ENCODE data around the gene TP53I13. TPM values are rescaled to one million over a fixed set of nuclear protein-coding genes. Genes with fewer than 3 reads are reported as not detected.

Gene TP53I13
- total RNA-seq, 1 donor from 2014 or later, result 31.7 TPM

DNA sequence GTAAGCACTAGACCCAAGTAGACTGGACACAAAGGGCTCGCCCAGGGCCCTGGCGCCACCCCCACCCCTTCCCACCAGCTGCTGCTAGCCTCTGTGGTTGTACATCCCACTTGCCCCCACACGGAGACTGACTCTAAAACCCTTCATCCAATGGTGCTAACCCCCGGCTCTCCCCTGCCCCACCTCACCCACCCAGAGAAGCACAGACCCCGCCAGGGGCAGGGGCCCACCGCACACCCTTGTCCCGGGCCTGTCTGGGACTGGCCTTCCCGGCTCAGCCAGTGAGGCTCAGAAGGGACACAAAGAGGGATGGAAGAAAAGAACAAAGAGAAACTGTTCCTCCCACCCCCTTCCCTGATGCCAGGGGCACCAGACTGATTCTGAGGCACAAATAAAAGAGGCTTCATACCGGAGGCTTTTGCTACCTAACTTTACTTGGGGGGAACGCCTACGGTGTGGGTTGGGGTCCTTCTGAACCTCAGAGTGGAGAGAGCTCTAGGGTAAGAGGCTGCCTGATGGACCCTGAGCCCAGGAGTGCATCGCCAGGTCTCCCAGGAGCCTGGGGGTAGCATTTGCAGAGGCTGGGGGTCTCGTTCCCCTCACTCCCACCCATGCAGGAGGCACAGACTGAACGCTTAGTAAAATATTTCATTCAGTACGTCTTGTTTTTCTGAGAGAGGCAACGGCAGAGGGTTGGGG, 46.0 kb downstream of the TP53I13 start:
- H3K4me1 ChIP-seq (ENCODE audit: insufficient read depth, low read length), result peaks cover 32% of the 10 kb centered on the region
- H3K4me3 Mint-ChIP-seq (ENCODE audit: unreplicated experiment), result peak overlapping the region; percentile 57
- H3K9me3 Mint-ChIP-seq (ENCODE audit: unreplicated experiment), result no peaks in the 10 kb centered on the region
- H3K9ac ChIP-seq (ENCODE audit: low read length), result no peak overlapping the region
- no peak overlapping the region for H3K27ac Mint-ChIP-seq (ENCODE audit: unreplicated experiment)
- no peaks in the 10 kb centered on the region for H3K36me3 ChIP-seq (ENCODE audit: insufficient read depth, low read length)
- no peaks in the 10 kb centered on the region for H3K79me2 ChIP-seq (ENCODE audit: insufficient read depth, low read length)
- no peak for FAIRE-seq
- peaks cover 8% of the 10 kb centered on the region for H3K27me3 Mint-ChIP-seq (ENCODE audit: low read depth, unreplicated experiment)
- H3K4me1 Mint-ChIP-seq (ENCODE audit: low read depth, unreplicated experiment), result peaks cover 2% of the 10 kb centered on the region
- no peak overlapping the region for H3K27ac ChIP-seq (ENCODE audit: low read depth, low read length)
- no peaks in the 10 kb centered on the region for H3K9me3 ChIP-seq (ENCODE audit: insufficient read depth, low read depth, low read length)
- no peak for TF ChIP-seq EZH2 (IDR thresholded peaks at IDR 0.05; ENCODE audit: insufficient read depth, low read length)
- TF ChIP-seq CTCF (IDR thresholded peaks at IDR 0.05; ENCODE audit: insufficient read depth, low read depth, low read length), result no peak
- H2AFZ ChIP-seq (ENCODE audit: low read depth, low read length), result no peak overlapping the region
- no peak for DNase-seq (ENCODE audit: low read depth)
- H4K20me1 ChIP-seq (ENCODE audit: insufficient read depth, low read length), result peaks cover 12% of the 10 kb centered on the region
- peaks cover 10% of the 10 kb centered on the region for H3K27me3 ChIP-seq (ENCODE audit: insufficient read depth, low read length)
- no peak overlapping the region for H3K4me3 ChIP-seq (ENCODE audit: insufficient read depth, low read depth, low read length)
- H3K4me2 ChIP-seq (ENCODE audit: low read length), result peak overlapping the region; percentile 89
- H3K36me3 Mint-ChIP-seq (ENCODE audit: low read depth, unreplicated experiment), result peaks cover 2% of the 10 kb centered on the region

- peak overlapping the region; percentile 89 for H3K4me2 ChIP-seq (ENCODE audit: low read length)
- H3K27me3 Mint-ChIP-seq (ENCODE audit: low read depth, unreplicated experiment), result peaks cover 8% of the 10 kb centered on the region
- peak overlapping the region; percentile 47 for H3K9ac ChIP-seq (ENCODE audit: low read length)
Measured at GRCh38 chr17:29615048-29615385, 46.5 kb downstream of the TP53I13 start.

More at GRCh38 chr17:29615048-29615385, 46.5 kb downstream of the TP53I13 start:
- FAIRE-seq (no peak), DNase-seq (ENCODE audit: low read depth) (no peak)
- Histone ChIP-seq H2AFZ (ENCODE audit: low read depth, low read length) (peak overlapping the region; percentile 82), H3K4me3 (ENCODE audit: insufficient read depth, low read depth, low read length) (peak overlapping the region; percentile 47), H3K27ac (ENCODE audit: low read depth, low read length) (no peak overlapping the region), H3K79me2 (ENCODE audit: insufficient read depth, low read length) (no peaks in the 10 kb centered on the region), H3K4me1 (ENCODE audit: insufficient read depth, low read length) (peaks cover 33% of the 10 kb centered on the region), H3K9me3 (ENCODE audit: insufficient read depth, low read depth, low read length) (no peaks in the 10 kb centered on the region), H4K20me1 (ENCODE audit: insufficient read depth, low read length) (peaks cover 12% of the 10 kb centered on the region), H3K27me3 (ENCODE audit: insufficient read depth, low read length) (peaks cover 10% of the 10 kb centered on the region), H3K36me3 (ENCODE audit: insufficient read depth, low read length) (no peaks in the 10 kb centered on the region)
- Mint-ChIP-seq H3K27ac (ENCODE audit: unreplicated experiment) (no peak overlapping the region), H3K36me3 (ENCODE audit: low read depth, unreplicated experiment) (peaks cover 2% of the 10 kb centered on the region), H3K9me3 (ENCODE audit: unreplicated experiment) (no peaks in the 10 kb centered on the region), H3K4me1 (ENCODE audit: low read depth, unreplicated experiment) (peaks cover 6% of the 10 kb centered on the region), H3K4me3 (ENCODE audit: unreplicated experiment) (peak overlapping the region; percentile 57)
- TF ChIP-seq CTCF (IDR thresholded peaks at IDR 0.05; ENCODE audit: insufficient read depth, low read depth, low read length) (no peak), EZH2 (IDR thresholded peaks at IDR 0.05; ENCODE audit: insufficient read depth, low read length) (no peak)

Data from astrocyte (in vitro differentiated cells and primary cell).